Ovary (tissue), 3 donors: Measurements from ENCODE around the gene TBL1XR1.

Experiments
- CTCF ChIP-seq, 3 donors: fragments of 450-650 bp in 2 of 3; fragments of 200-600 bp in 1 of 3; IDR thresholded peaks; one replicate each; pipeline versions ENCODE4 v1.5.1 to v1.8.0; 2016 to 2022; ENCODE audit warnings: antibody characterized with exemption in 3 of 3, mild to moderate bottlenecking in 1 of 3
- POLR2A ChIP-seq: fragments of 450-650 bp; IDR thresholded peaks from one replicate; pipeline ENCODE4 v1.6.1; 2017; ENCODE audit warnings: antibody characterized with exemption, mild to moderate bottlenecking, moderate library complexity
- donor health status: DM: no; HTN: no; CAD: no.

GRCh38 chr3:177114253-177114652, 83.0 kb downstream of the TBL1XR1 start:
- TF ChIP-seq CTCF (IDR thresholded peaks at IDR 0.05) (no peak), POLR2A (no peak)
